ENCODE results near the gene TPRG1.
"Not testable (repeated sequence)": the region's sequence is repeated elsewhere in the genome, so short reads cannot be mapped to it uniquely, and the experiment has no call there.

The TPRG1 gene

DNA sequence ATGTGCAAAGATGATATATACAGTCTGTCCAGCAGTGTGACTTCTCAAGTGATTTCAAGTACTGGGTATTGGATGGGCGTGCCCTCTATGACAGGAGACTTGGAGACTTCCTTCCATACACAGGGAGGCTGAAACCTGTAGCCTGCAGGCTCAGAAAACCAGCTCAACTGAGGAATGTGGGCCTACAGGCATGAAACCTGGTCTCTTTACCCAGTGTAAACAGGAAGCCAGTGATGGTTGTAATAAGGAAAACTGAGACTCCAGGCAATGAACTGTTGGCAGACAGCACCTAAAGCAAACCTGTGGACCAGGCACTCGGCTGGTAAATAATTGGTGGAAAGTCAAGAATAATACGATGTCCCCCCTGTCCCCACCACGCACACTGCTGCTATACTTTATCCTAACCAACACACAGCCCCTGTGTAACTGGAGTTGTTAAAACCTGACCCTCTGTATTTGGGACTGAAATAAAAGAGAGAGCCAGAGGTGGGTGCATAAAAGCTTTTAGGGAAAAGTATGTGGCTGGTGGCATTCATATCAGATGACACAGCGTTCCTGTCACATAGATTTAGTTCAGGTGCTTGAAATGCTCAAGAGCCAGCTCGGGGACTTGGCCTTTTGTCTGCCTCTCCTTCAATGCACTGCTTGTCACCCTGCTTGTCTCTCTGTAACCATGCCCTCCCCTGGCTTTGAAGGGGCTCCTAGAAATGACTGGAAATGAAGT is 144.7 kb downstream of the TPRG1 start:
- no peak for DNase-seq (ENCODE audit: low spot score)

DNA sequence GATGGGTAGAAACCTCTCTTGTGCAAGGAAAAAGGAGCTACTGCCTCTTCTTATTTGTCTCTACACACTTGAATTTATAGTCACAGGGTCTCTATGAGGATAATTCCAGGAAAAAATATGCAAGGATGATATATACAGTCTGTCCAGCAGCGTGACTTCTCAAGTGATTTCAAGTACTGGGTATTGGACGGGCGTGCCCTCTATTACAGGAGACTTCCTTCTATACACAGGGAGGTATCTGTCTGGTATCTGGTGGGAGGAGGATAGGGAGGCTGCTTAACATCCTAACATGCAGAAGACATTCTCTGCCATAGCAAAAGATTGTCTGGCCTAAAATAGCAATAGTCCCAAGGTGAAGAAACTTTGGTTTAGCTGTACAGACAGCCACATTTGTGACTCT is 146.1 kb downstream of the TPRG1 start:
- DNase-seq (ENCODE audit: low spot score): no peak

DNA sequence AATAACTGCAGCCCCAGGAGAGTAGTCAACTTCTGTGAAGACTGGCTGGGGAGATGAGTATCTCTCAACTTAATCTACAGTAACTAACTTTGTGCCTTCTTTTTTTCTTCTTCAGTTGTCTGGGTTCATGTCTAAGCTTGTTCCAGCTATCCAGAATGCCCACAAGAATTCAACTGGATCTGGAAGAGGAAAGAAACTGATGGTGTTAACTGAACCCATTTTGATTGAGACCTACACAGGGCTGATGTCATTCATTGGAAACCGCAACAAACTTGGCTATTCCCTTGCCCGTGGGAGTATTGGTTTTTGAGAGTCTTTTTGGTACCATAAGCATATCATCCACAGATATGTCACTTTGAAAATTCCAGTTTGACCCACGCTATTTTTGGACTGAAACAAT is 148.7 kb downstream of the TPRG1 start:
- DNase-seq (ENCODE audit: low spot score): no peak

DNA sequence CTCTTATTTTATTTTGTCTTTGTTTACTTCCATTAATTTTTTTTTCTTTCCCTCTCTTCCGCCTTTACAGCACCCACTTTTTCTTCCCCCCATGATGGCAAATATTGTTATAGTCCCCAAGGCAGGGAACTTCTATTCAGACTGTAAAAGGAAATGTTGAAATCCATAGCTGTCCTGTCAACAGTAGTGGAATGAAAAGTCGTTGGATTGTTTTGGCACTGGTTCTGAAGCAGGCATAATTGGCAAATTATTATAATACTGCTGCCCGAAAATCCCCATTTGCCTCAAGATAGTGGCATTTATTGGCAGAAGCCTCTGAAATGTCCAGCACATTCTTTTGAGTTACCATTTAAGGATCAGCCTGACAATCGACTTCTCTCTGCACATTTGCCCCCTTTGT is 150.6 kb downstream of the TPRG1 start:
- DNase-seq (ENCODE audit: low spot score): no peak

DNA sequence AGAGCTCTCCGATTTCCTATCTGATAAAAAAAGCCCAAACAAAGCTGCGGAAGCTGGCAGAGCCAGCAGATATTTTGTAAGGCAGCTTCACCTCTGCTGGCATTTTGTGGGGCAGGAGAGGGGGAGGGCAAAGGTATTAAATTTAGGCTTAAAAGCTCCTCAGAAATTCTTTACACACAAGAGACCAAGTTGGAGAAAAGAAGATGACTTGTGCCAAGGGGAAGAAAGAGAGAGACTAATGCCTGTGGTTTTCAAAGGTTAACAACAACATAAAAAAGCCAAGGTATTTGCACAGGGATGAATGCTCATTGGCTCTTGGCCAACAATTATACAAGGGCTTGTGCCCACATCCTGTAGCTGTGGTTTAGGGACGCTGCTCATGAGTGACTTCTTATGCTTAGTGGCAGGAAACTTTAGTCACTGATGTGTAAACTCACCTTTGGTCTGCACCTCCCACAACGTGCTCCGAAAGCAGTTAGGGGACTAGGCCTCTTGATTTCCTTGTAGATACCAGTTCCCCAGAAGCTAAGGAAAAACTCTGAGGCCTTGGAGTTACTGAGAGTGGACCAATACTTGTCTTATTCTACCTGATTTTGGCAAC is 152.9 kb downstream of the TPRG1 start:
- DNase-seq (ENCODE audit: low spot score): no peak

DNA sequence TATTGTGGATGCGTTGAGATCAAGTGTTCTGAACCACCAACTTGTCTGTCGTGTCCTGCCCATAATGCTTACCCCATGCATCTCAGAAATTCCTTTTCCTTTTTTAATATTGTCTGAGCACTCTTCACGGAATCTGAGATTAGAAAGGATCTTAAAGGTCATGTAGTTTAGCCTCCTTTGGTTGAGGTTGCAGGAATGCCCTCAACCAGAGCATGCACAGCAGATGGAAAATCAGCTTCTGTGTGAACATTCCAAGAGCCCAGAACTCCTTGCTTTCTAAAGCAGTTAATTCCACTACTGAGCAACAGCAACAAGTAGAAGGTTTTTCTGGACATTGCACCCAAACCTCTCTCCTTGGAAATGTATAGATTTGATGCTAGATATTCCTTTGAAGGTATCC is 153.7 kb downstream of the TPRG1 start:
- DNase-seq (ENCODE audit: low spot score): no peak

DNA sequence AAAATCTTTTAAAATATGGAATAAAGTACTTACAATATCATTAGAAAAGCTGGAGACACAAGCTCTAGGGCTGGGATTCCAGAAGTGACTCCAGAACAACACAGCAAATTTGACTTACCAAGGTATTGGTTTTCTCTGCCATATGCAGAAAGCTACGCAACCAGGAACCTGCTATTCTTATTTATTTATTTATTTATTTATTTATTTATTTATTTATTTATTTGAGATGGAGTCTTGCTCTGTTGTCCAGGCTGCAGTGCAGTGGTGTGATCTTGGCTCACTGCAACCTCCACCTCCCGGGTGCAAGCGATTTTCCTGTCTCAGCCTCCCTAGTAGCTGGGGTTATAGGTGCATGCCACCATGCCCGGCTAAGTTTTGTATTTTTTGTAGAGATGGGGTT is 157.9 kb downstream of the TPRG1 start:
- not testable (repeated sequence) for DNase-seq (ENCODE audit: low spot score)

DNA sequence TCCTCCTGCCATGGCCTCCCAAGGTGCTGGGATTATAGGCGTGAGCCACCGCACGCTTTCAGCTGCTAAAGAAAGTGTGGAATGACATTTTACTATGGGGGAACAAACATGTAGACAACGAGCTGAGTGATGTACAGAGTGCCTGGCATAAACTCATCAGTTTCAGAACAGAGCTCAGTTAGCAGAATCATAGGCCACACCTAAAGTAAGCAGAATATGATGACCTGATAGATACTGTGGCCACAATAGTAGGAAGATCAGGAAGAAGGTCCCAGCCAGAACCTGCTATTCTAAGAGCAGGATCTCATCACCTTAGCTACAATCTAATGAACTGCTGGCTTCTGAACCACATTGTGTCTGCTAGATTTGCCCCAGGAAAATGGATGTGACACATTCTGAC is 158.3 kb downstream of the TPRG1 start:
- no peak for DNase-seq (ENCODE audit: low spot score)

DNA sequence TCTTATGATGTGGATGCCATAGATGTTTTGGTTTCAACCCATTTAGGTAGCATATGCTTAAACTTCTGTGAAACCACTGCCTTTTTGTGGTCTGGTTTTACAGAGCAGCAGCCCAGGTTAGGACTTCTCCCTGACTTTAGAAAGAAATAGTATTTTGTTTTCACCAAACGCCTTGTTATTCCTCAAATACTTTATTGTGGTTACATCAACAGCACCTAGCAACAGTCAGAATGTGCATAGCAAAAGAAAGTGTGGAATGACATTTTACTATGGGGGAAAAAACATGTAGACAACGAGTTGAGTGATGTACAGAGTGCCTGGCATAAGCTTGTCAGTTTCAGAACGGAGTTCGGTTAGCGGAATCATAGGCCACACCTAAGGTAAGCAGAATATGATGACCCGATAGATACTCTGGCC is 159.2 kb downstream of the TPRG1 start:
- no peak for DNase-seq (ENCODE audit: low spot score)

DNA sequence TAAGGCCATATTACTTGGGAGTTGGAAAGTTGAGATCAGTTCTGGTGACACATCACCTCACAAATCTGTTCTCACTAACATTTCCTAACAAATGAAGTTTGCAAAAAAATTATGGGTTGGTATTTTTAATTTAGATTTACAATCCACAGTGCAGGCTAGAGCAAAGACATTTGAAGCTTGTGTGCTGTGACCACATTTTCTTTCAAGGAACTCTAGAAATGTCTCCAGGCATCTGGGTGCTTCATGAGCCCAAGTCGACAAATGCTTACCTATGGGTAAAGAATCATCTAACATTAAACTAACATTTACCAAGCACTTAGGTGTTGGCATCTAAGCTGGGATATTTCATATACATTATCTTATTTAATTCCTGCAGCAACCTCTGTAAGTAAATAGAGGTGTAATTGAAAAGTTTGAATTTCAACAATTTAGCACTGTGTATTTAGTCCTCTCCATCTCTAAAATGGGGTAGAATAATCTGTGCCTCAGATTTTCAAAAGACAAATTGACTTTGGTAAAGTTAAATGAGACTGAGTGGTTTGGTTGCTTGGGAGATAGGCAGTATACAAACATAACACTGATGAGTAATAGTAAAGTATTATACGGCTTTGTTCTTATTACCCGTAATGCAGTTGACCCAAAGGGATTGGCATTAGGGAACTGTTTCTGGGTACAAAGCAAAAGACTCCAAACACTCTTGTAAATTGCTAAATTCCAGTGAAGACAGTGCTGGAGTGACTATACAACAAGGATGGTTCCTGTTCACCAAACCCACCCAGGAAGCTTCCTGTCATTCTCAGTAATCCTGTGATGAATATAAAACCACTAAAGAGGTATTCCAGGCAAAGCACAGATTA is 162.5 kb downstream of the TPRG1 start:
- DNase-seq (ENCODE audit: low spot score): no peak

DNA sequence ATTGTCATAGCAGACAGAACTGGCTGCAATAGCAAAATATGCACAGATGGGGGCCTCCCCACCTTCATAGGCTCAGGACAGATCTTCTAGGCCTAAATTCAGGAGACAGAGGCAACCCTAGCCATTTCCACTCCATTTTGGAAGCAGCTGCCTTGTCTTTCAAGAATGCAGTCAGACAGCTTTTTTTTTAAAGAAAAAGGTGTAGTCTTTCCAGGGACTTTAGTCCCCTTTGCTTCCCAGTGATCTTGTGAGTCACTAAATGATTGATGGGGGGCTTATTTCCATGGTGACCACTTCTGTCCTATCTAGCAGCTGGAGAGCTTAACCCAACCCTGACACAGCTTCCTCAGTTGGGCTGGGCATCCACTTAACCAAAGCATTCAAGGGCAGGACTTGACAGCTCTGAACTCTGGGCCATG is 165.9 kb downstream of the TPRG1 start:
- no peak for DNase-seq (ENCODE audit: low spot score)

DNA sequence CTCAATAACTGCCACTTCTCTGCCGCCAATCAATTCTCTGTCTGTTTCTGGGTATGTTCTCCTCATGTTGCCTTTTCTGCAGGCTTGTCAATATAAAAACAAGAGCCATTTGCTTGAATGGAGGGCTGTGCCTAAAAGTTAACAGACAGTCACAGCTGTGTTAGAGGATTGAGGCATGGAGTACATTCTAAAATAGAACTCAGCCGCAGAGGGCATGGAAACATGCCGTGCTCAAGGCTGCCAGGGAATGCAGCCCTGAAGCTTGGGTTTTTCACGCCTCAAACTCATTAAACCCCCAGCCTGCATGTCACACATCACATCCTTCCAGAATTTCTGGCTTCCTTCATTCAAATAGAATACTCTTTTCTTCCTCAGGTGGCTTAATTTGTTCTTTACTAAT is 166.6 kb downstream of the TPRG1 start:
- peak; percentile 4 for DNase-seq (ENCODE audit: low spot score)

DNA sequence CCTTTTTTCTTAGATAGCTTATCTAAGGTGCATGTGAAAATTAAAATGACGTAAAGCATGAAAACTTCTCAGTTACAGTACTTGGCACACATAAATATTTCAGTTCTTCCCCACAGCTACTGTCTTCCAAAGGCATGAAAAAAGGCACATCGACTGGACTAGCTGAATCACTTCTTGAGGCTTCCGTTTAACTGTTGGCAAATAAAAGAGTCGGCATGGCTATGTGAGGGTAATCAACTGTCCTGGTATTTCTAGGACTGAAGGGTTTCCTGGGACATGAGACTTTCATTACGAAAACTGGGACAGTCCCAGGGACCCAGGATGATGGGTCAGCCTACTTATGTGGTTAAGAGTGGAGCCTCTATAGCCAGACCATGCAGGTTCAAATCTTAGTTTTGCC is 168.2 kb downstream of the TPRG1 start:
- DNase-seq (ENCODE audit: low spot score): no peak

DNA sequence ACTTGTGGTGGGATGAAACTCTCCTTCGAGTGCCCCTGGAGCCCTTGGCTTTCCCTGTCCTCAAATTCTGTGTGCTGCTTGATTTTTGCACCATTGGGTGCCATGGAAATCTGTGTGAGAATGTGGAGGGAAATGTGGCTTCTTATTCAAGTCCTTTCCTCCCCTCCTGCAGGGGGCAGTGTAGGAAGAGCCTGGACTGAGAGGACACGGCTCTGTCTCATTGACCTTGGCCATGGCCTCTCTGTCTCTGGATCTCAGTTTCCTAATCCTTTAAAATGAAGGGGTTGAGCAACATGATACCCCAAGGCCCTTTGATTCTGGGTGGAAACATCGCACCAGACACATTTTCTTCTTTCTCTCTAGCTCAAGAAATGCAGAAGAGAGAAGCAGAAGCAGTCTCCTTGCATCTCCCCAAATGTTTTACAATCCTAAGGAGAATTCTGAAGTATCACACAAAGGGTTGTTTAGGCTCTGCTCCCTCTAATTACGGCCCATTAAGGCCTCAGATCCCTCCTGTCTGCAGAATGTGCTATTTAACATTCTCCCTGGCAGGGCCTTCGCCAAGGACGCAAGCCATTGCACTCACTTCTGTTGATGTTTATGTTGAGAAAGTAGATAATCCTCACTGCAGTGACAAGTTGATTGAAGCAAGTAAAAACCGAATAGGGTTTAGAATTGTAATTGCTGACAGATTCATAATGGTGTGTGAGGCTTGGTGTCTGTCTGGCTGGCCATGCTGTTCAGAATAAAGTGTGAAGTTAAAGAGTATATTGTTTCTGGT is 169.1 kb downstream of the TPRG1 start:
- DNase-seq (ENCODE audit: low spot score): no peak

DNA sequence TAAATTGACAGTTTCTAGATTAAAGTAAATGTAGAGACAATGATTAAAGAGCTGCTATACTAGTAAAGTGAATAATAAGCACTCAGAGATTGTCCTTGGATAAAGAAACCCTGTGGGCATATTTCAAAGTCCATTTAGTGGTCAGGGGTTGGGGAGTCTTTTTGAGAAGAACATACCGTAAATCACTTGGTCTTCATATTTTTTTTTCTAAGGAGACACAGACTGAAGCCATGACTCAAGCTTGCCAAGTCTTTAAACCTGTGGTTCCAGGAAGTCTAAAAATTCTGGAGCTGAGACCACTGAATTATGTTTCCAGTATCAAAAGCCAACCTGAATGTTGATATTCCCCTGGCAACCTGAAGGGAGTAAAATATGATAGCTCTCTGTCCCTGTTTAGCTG is 171.0 kb downstream of the TPRG1 start:
- no peak for DNase-seq (ENCODE audit: low spot score)

DNA sequence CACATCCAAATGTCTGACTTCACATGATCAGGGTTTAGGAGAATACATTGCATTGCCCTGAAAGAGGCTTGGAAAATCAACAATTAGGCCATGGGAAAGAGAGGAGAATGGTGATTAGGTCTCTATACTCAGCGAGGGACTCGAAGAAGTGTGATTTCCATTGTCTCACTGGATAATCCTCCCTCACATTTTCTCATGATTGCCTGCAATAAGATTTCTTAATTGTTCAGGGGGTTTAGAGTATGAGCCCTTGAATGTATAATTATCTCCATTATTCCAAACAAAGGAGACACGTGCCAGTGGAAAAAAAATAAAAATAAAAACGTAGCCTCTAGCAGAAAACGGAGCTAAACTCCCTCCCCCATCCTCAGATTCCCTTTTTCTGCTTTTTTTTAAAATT is 173.2 kb downstream of the TPRG1 start:
- DNase-seq (ENCODE audit: low spot score): no peak

DNA sequence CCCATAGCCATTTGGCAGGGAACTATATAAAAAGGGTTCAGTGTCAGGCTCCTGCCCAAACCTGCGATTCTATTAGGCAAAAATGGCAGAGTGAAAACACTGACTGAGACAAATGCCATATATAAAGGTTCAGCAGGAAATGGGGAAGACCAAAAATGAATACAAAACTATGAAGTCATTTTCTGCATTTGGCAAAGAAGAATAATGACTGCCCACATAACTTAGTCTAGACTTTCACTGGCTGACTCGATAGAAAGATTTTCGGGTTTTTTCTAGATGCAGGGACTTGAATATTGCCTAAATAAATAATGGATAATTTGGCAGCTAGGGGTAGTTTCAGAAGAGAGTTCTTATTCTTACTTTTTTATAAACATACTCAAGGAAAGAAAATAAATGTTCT is 178.0 kb downstream of the TPRG1 start:
- no peak for DNase-seq (ENCODE audit: low spot score)

DNA sequence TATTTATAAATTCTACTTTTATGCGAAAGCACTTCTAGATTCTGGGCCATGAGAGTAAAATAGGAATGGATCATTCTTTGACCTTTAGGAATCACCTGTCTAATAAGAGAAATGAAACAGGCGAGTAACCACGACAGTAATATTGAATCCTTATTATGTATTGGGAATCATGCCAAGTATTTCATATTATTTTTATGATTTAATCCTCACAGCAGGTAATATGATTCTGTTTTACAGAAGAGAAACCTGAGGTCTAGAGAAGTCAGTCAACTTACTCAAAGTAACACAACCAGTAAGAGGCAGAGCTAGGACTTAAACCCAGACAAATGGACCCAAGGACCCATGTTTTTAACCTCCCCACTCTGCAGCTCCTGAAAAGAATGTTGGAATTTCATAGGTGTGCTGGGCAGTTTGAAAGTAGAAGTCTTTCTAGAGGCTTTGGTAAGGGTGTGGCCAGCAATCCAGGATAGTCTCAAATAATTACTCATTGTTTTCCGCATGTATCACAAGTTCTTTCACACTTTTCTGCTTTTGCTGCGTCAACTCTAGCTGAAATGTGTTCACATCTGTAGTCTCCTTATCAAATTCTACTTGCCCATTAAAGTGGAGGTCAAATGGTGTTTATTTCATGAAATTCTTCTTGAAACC is 181.7 kb downstream of the TPRG1 start:
- no peak for DNase-seq (ENCODE audit: low spot score)

DNA sequence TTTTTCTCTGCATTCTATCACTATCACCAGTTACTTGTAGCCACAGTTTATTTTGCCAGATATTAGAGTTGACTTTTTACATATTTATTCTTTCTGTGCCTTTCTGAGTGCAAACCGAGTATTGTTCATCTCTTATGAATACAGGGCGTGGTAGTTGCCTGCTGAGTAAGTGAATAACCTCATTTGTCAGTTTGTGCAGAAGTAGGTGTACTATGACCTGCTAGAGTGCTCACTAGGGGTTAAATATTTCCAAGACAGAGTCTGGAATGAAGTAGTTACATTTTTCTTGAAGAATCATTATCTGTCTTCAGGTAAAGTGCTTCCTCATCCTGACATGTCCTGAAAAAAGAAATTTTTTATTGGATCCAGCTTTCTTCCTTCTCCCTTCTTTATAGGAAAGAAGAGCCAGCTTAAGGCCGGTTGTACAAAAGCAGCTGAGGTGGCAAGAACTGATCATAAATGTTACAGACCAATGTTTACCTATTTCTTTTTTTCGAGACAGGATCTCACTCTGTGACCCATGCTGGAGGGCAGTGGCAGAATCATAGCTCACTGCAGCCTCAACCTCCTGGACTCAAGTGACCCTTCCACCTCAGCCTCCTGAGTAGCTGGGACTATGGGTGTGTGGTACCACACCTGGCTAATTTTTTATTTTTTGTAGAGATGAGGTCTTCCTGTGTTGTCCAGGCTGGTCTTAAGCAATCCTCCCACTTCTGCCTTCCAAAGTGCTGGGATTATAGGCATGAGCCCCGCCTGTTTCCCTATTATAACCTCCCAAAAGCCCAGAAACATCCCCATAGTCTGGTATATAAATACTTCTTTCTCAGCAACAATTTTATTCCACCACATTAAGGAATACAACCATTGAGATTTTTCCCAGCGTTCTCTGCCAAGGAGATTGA is 182.5 kb downstream of the TPRG1 start:
- no peak for DNase-seq (ENCODE audit: low spot score)

DNA sequence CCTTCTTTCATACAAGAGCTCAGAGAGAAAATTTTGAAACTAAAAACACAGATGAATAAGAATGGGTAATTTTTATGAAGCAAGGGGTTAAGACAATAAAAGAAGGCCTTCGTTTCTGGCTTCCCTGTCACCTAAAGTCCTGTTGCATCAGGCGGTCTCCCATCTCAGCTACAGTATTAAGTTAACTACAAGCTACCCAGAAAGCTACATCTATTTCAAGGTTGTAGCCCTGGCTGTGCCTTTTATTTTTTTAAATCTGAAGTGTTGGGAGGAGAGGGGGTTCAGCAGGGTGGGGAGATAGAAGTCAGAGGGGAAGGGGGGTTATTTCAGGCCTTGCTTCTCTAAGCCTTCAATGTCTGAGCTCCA is 183.3 kb downstream of the TPRG1 start:
- no peak for DNase-seq (ENCODE audit: low spot score)
